K562 (cell line): ENCODE measurements around the gene GLDC.

Source experiments
- EP300 ChIP-seq: IDR thresholded peaks from 2 replicates; pipeline ENCODE4 v1.6.1; 2012; ENCODE audit warnings: low read length, improper control_type of control experiment
- PHF8 ChIP-seq: fragments of 200-600 bp; sonication (generic); IDR thresholded peaks from 2 replicates; pipeline ENCODE4 v1.6.1; 2012; ENCODE audit warnings: mixed run types, mild to moderate bottlenecking, inconsistent platforms, low read length, moderate library complexity, borderline replicate concordance
- RAD21 ChIP-seq, 2 experiments: fragments of 250-450 bp in 1 of 2; fragments of 450-650 bp in 1 of 2; sonication (Bioruptor Pico) in 1 of 2; formaldehyde crosslinking in 1 of 2; IDR thresholded peaks in 1 of 2; conservative IDR thresholded peaks in 1 of 2; 2 replicates each; pipeline versions ENCODE4 v1.4.0 to v1.8.0; 2020 to 2022; ENCODE audit warnings: mild to moderate bottlenecking in 2 of 2, moderate library complexity in 1 of 2

GRCh38 chr9:6681957-6682501 lies 36.5 kb upstream of the GLDC start:
- no peak for TF ChIP-seq PHF8
- TF ChIP-seq RAD21 (CRISPR knock-in tag; conservative IDR thresholded peaks at IDR 0.05 in 1 of 2, IDR thresholded peaks at IDR 0.05 in 1 of 2), result no peak
- no peak for TF ChIP-seq EP300
